ENCODE results near the gene ZNF518B.
"Not testable (repeated sequence)": the region's sequence is repeated elsewhere in the genome, so short reads cannot be mapped to it uniquely, and the experiment has no call there.

The ZNF518B gene

GRCh38 chr4:10455133-10455532 lies 2.1 kb downstream of the ZNF518B start:
- no peak for DNase-seq

GRCh38 chr4:10454726-10455125 lies 2.5 kb downstream of the ZNF518B start:
- no peak for DNase-seq

- DNase-seq: no peak
Measured at GRCh38 chr4:10454121-10454520, 3.1 kb downstream of the ZNF518B start.

- no peak for DNase-seq
Measured at GRCh38 chr4:10448991-10449390, 8.2 kb downstream of the ZNF518B start.

GRCh38 chr4:10442976-10443375 lies 14.2 kb downstream of the ZNF518B start:
- no peak for DNase-seq

- no peak for DNase-seq
Measured at GRCh38 chr4:10441512-10441911, 15.7 kb downstream of the ZNF518B start.

GRCh38 chr4:10438924-10439323 lies 18.3 kb downstream of the ZNF518B start:
- no peak for DNase-seq

- DNase-seq: no peak
Measured at GRCh38 chr4:10437735-10438134, 19.5 kb downstream of the ZNF518B start.

GRCh38 chr4:10427680-10428079 lies 29.5 kb downstream of the ZNF518B start:
- not testable (repeated sequence) for DNase-seq

- DNase-seq: no peak
Measured at GRCh38 chr4:10421344-10422055, 35.7 kb downstream of the ZNF518B start.

- no peak for DNase-seq
Measured at GRCh38 chr4:10417740-10418139, 39.5 kb downstream of the ZNF518B start.

GRCh38 chr4:10416441-10416840 lies 40.8 kb downstream of the ZNF518B start:
- DNase-seq: no peak

- no peak for DNase-seq
Measured at GRCh38 chr4:10413177-10413576, 44.0 kb downstream of the ZNF518B start.

- DNase-seq: no peak
Measured at GRCh38 chr4:10405672-10406071, 51.6 kb downstream of the ZNF518B start.

- DNase-seq: no peak
Measured at GRCh38 chr4:10403633-10404445, 53.4 kb downstream of the ZNF518B start.

GRCh38 chr4:10395971-10396580 lies 61.1 kb downstream of the ZNF518B start:
- no peak for DNase-seq
